AG09309 (cell line): Measurements from ENCODE around the gene WFDC5.

Experiments used
- DNase-seq: peaks from one replicate; pipeline ENCODE4 v3.0.0-alpha.2; 2010; ENCODE audit warnings: low read depth
- H3K4me3 ChIP-seq: 2 replicates; pipeline ENCODE4 v1.5.1; 2011; ENCODE audit warnings: mild to moderate bottlenecking, low read depth, low read length, moderate library complexity; ENCODE audit not compliant: control insufficient read depth
- TF ChIP-seq, protein P1 (sequence below): IDR thresholded peaks from 2 replicates; pipeline ENCODE4 v1.5.1; 2011; ENCODE audit warnings: mild to moderate bottlenecking, low read depth, low read length, inconsistent platforms; ENCODE audit not compliant: insufficient read depth, control insufficient read depth; ENCODE audit errors: missing control alignments

The WFDC5 gene

DNA sequence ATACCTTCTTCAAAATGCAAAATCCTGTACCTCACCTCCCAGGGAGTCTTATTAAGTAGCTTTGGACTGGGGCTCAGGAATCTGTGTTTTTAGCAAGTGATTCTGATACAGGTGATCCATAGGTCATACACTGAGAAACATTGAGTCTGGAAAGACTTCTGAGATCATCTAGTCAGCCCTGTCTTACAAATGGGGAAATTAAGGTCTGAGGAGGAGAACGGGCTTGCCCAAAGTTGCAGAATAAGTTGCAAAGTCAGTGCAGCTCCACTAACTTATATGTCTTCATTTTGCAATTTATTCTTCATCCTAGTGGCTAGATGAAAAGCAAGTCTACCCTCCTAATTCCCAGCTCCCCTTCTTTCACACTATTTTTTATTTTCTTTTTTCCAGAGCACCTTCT is 42.9 kb downstream of the WFDC5 start:
- no peak for DNase-seq
- TF ChIP-seq, protein P1, sequence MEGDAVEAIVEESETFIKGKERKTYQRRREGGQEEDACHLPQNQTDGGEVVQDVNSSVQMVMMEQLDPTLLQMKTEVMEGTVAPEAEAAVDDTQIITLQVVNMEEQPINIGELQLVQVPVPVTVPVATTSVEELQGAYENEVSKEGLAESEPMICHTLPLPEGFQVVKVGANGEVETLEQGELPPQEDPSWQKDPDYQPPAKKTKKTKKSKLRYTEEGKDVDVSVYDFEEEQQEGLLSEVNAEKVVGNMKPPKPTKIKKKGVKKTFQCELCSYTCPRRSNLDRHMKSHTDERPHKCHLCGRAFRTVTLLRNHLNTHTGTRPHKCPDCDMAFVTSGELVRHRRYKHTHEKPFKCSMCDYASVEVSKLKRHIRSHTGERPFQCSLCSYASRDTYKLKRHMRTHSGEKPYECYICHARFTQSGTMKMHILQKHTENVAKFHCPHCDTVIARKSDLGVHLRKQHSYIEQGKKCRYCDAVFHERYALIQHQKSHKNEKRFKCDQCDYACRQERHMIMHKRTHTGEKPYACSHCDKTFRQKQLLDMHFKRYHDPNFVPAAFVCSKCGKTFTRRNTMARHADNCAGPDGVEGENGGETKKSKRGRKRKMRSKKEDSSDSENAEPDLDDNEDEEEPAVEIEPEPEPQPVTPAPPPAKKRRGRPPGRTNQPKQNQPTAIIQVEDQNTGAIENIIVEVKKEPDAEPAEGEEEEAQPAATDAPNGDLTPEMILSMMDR, result no peak

DNA sequence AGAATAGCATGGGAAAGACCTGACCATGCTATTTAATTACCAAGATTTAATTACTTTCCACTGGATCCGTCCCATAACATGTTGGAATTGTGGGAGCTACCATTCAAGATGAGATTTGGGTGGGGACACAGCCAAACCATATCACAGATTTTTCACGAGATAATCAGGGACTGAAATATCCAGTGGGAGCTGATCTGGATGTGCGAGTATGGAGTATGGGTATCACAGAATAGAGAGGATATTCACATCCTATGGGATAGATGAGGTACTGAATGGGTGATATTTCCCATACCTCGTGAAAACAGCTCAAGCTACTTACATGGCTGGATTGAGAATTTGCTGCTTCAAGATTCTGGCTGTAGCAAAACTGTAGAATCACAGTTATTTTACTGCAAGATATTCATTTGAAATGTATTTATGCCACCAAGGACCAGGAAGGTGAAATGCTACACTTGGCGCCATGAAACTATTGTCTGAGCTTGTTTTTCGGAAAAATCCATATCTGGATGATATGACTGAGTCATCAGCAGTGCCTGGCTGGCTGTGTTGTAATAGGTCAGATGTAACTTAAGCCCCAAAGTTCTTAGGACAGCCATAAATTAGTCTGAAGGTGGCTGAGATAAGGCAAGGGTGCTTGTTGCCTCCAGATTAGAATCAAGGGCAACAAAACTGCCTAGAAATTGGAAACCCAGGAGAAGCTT is 43.9 kb downstream of the WFDC5 start:
- no peak overlapping the region for H3K4me3 ChIP-seq
- TF ChIP-seq, protein P1, result no peak
- DNase-seq, result no peak

More for the DNA sequence above, 42.9 kb downstream of the WFDC5 start:
- H3K4me3 ChIP-seq, result no peak overlapping the region

DNA sequence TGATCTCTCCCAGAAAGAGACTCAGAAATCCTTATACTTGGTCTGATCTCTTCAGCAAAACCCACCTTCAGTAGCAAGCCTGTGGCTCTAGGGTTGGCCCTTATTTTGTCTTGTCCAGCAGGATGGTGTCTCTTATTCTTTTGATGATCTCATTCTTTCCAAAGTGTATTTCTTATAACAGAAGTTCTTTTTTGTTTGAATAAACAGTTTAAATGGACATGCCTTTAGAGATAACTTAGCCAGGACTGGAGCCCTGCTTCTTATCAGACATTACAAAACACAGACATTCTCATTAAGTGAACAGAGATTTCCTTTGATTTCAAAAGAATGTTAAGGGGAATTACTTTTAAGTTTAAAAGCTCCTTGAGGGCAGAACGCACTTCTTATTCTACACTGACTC is 45.7 kb downstream of the WFDC5 start:
- H3K4me3 ChIP-seq, result no peak overlapping the region
- DNase-seq, result no peak
- TF ChIP-seq, protein P1, result no peak

DNA sequence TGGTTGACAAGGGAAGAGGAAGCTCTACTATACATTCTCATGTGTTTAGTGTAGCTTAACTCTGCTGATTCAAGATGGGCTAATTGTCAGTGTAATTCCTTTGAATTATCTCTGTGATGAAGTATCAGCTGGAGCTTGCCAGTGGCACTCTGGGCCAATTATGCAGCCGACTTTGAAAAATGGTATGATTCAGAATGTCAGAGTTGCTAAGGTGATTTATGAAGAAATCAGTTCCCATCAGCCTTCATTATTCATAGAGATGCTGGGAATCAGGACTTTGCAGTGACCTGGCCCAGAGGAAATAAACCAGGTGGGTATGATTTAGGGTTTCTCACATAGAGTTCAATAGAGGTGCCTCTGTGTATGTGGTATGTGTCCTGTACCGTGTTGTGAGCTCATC is 47.4 kb downstream of the WFDC5 start:
- DNase-seq, result no peak
- H3K4me3 ChIP-seq, result no peak overlapping the region
- TF ChIP-seq, protein P1, result no peak

DNA sequence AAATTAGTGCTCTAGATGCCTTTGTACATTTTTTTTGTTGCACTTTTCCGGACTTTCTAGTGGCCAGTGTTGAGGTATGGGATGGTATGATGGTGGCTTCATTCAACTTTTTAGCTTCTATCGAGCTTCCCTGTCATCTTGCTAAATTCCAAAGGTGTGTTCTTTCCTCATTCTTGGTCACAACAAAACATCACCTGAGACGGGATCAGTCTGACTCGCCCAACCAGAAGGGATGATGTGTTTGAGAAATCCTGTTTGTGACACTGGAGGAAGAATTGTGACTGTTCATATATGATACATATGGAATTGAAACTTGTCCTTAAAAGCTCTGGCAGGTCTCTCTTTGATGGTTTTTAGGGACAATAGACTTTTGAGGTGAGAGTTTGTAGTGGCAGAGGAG is 47.9 kb downstream of the WFDC5 start:
- TF ChIP-seq, protein P1, result no peak
- no peak overlapping the region for H3K4me3 ChIP-seq
- DNase-seq, result no peak

DNA sequence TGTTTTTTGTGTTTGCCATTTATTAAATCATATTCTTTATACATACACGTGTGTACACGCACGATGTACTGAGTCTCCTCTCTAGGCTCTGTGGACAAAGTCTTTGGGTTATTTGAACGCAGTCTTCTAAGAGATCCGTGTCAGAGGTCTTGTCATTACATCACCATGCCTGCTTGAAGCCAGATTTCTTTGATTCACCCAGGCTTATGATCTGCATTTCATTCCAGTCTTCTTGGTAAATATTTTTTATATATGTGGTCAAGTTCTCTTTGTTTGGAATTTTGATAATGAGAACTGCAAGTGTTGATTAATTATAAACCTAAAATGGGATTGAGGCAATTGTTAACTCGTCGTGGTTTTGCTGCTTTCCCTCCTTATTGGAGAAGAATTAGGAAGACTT is 48.6 kb downstream of the WFDC5 start:
- no peak for DNase-seq

More for the DNA sequence above, 48.6 kb downstream of the WFDC5 start:
- H3K4me3 ChIP-seq, result no peak overlapping the region
- TF ChIP-seq, protein P1, result no peak
